Dermis microvascular lymphatic vessel endothelial cell (primary cell): ENCODE results near the gene LDB1. TPM values are rescaled to one million over a fixed set of nuclear protein-coding genes. Genes with fewer than 3 reads are reported as not detected.

ENCODE experiments used
- DNase-seq, 2 donors: peaks; one replicate each; pipeline versions ENCODE4 v3.0.0 to v3.0.0-alpha.2; 2010; ENCODE audit warnings: low read depth in 2 of 2
- total RNA-seq: library from RNA; depleted of rRNA; stranded (reverse); fragments of >200 nt; gene quantifications from 2 replicates; pipeline ENCODE4 v1.2.1, GENCODE V29; 2014

The LDB1 gene
- total RNA-seq = 32.0 and 53.0 TPM in 2 replicates

GRCh38 chr10:102120142-102120990 is at the start of gene LDB1:
LDB1 (minus strand) TSS chr10:102120368; CDS start chr10:102120110, 258 bp downstream.
- DNase-seq = peak; percentile 54 to 84

- DNase-seq = no peak
These were observed 47.7 kb upstream of the LDB1 start for GRCh38 chr10:102167861-102168260.

GRCh38 chr10:102163342-102163989 is 43.3 kb upstream of the LDB1 start:
- no peak for DNase-seq

- DNase-seq = no peak
These were observed 39.7 kb upstream of the LDB1 start for GRCh38 chr10:102159831-102160230.

- DNase-seq = no peak
These were observed 39.0 kb upstream of the LDB1 start for GRCh38 chr10:102159051-102159597.

GRCh38 chr10:102157224-102157623 is 37.1 kb upstream of the LDB1 start:
- DNase-seq = no peak

- no peak for DNase-seq
These were observed 34.4 kb upstream of the LDB1 start for GRCh38 chr10:102154466-102155116.

- DNase-seq = no peak
These were observed 33.0 kb upstream of the LDB1 start for GRCh38 chr10:102153093-102153620.

- no peak for DNase-seq
These were observed 32.4 kb upstream of the LDB1 start for GRCh38 chr10:102152545-102152890.

GRCh38 chr10:102151774-102152544 is 31.8 kb upstream of the LDB1 start, which contains the start of gene NOLC1:
NOLC1 (plus strand) TSS chr10:102152389; CDS start chr10:102152411, 22 bp downstream.
- DNase-seq = peak; percentile 99

- DNase-seq = peak in 1 of 2 donors; percentile 63
These were observed 31.0 kb upstream of the LDB1 start for GRCh38 chr10:102150970-102151773.

GRCh38 chr10:102148275-102148674 is 28.1 kb upstream of the LDB1 start:
- no peak for DNase-seq

GRCh38 chr10:102147561-102147960 is 27.4 kb upstream of the LDB1 start:
- DNase-seq = no peak

GRCh38 chr10:102146971-102147428 is 26.8 kb upstream of the LDB1 start:
- DNase-seq = no peak

- DNase-seq = no peak
These were observed 21.5 kb upstream of the LDB1 start for GRCh38 chr10:102141583-102142107.

GRCh38 chr10:102140913-102141540 is 20.9 kb upstream of the LDB1 start:
- DNase-seq = no peak

- DNase-seq = no peak
These were observed 20.1 kb upstream of the LDB1 start for GRCh38 chr10:102140218-102140617.

GRCh38 chr10:102139281-102140110 is 19.3 kb upstream of the LDB1 start:
- DNase-seq = no peak
